Fibroblast of skin of back (primary cell): Measurements from ENCODE around the gene CDK5RAP1.

Experiments
- DNase-seq: peaks from one replicate; pipeline ENCODE4 v3.0.0-alpha.2; 2013

The CDK5RAP1 gene

DNA sequence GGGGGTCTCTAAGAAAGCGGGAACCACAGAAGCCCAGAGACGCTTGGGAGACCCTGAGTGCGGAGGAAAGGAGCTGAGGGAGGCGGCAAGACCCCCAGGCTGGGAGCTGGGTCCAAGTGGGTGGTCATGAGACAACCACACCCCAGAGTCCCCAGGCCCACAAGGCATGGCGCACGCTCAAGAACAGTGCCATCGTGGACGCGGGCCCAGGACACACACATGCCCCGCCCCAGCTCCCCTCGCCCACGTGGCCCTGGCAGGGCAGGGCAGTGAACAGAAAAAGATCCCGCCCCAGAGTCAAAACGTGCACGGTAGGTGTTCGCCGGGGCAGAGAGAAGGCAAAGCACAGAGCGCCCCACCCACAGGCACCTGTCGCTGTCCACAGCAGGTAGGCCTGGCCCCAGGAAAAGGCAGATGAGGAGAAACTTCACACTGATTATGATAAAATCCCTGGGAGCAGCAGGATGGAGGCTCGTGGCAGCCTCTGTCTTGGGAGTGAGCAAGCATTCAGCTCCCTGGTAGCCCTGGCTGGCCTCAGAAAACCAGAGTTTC is 68.3 kb downstream of the CDK5RAP1 start:
- DNase-seq: no peak

DNA sequence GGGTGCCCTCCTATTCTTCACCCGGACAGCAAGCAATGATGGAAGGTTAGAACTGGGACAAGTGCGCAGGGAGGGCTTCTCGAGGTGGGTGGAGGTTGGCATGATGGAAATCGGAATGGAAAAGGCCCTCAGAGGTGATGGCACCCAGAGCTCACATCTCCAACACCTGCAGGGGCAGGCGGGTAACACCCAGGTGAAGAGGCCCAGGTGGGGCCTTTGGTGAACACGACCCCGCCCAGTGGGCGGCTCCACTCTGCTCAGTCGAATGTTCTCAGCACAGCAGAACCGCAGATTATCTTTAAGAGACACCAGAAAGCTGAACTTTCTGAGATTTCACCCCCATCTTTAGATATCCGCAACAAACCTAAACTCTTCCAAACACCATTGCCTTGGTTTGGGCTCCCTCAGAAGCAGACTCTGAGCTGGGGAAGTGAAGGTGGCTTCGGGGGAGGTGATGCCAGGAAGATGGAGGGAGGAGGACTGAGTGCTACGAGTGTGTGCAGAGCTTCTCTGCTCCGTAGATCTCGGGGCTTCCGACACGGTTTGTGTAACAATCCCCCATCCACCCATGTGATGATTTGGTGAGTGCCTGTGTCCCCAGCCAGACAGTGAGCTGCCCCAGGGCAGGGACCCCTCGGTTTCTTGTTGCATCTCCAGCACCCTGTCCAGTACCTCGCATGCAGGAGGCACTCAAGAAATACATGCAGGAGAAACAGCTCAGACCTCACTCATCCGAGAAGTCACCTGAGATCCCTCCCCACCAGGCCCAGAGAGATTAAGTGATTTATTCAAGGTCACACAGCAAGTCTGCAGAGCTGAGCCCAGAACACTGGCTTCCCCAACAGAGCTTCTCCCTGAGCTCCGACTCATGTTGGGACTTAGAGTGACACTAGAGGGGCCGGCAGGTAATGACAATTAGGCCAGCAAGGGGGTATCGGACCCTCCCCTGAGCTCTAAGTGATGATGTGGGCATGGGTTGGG is 72.9 kb downstream of the CDK5RAP1 start:
- no peak for DNase-seq

DNA sequence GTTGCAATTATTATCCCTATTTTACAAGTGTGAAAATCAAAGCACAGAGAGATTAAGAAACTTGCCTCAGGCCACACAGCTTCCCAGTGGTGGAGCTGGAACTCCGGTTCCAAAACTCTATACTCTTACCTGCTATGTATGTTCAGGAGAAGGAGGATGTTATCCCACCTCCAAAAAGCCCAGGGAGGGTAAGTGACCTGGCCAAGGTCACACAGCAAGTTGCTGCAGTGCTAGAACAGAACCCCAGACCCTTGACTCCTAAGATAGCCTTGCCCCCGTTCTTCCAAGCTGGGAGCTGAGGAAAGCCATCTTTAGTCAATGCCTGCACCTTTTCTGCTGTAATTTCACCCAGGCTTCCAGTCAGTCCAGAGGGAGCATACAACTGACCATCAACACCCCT is 76.0 kb downstream of the CDK5RAP1 start:
- DNase-seq: no peak

DNA sequence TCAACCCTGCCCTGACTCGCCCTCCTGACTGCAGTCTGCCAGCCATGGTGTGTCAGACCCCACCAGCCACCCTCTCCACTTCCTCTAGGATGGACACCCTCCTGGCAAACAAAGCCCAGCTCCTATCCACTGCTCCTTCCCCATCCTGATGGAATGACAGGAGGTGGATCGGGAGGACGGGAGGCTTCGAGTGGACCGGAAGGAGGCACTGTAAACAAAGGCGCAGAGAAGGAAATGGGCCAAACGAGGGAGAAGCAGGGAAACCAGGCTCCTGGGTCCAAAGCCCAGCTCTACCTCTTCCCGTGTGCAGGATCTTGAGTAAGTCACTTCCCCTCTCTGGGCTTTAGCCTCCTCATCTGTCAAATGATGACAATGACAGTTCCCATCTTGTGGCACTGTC is 78.1 kb downstream of the CDK5RAP1 start:
- no peak for DNase-seq

DNA sequence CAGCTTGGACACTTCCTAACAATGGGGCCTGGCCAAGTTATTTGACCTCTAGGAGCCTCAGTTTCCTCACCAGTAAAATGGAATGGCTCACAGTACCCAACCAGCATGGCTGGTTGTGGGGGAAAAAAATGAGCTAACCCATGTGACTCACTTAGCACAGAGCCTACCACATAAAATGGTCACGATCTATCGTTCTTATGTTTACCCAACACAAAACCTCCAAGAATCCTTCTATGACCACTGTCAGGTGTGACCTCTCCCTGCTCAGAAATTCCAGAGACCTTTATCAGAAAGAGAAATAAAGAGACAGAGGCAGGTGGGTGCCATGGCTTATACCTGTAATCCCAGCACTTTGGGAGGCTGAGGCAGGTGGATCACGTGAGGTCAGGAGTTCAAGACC is 78.9 kb downstream of the CDK5RAP1 start:
- no peak for DNase-seq

DNA sequence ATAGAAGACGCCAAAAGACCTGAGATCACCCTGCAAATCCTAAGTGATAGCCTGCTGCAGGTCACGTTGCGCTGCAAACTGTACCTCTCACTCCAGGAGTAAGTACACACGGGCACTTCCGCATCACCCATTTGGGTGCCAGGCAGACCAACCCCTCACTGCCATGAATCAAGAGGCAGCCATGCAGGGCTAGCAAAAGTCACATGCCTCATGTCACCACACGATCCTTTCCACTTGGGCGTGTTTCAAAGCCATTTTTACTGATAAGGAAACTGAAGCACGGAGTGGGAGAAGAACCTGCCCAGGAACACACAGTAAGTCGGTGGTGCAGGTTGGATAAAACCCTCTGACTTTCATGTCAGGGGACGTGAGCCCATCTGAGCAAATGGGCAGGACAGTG is 81.3 kb downstream of the CDK5RAP1 start:
- no peak for DNase-seq

DNA sequence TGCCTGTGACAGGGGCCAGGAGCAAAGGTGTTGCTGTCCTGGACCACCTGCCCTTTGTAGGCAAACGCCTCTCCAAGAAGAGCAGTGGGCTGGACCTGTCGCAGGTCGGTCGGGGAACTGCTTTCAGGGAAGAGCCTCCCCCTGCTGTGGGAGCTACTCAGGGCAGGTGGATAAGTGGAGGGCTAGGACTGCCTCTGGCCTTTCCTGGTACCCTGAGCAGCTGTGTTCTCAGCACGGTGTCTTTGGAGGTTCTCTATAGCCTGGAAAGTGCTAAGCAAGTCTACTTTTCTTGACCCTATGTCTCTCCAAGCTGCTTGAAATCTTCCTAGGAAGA is 83.3 kb downstream of the CDK5RAP1 start:
- no peak for DNase-seq

DNA sequence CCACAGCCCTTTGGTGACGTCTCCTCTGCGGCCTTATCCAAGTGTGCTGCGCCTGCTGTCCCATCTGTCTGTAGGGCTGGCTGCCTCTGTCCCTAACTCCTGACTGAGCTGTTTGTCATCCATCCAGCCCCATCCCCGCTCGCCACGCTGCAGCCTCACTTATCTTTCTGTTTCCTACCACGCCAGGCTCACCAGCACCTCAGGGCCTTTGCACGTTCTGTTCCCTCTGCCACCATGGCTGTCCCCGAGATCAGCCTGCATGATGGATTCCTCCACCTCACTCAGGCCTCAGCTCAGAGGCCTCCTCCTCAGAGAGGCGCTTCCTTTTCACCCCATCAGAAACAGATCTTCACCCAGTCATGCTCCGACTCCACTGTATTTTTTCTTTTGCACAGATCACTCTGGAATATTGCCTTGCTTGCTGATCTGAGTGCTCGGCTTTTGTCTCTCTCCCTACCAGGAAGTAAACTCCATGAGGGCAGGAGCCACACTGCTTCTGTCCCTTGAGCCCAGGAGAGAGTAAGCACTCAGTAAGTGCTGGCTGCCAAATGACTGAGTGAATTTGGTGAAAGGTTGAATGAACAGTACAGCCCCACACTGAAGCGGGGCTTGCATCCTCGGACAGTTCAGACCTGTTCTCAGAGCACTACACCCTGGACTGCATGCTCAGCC is 83.8 kb downstream of the CDK5RAP1 start:
- no peak for DNase-seq

DNA sequence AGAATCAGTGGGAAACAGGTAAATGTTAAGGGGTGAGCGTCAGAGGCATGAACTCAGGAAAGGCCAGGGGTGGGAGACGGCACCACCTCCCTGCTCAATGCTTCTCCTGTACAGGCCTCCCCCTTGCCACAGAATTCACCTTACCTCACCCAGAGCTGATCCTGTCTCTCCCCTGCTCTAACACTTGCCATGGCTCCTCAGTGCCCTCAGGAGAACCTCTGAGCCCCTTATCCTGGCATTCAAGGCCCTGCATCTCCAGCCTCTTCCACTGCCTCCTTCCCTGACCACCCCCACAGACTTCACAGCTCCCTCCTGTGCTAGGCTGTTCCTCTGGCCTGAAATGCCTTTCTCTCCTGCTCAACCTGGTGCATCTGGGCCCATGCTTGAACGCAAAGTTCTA is 84.4 kb downstream of the CDK5RAP1 start:
- no peak for DNase-seq

DNA sequence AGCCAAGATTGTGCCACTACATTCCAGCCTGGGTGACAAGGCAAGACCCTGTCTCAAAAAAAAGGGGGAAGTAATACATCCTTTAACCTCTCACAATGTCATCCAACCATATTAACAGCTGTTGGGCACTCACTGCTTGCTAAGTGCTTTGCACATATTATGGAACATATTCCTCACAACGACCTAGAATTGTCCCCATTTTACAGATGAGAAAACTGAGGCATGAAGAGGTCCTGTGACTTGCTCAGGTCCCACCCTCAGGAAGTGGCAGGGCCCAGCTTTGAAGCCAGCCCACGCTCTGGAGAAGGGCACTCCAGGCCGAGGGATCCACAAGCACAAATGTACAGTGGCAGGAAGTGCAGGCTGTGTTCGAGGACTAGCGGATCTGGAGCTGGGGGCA is 85.0 kb downstream of the CDK5RAP1 start:
- DNase-seq: no peak

DNA sequence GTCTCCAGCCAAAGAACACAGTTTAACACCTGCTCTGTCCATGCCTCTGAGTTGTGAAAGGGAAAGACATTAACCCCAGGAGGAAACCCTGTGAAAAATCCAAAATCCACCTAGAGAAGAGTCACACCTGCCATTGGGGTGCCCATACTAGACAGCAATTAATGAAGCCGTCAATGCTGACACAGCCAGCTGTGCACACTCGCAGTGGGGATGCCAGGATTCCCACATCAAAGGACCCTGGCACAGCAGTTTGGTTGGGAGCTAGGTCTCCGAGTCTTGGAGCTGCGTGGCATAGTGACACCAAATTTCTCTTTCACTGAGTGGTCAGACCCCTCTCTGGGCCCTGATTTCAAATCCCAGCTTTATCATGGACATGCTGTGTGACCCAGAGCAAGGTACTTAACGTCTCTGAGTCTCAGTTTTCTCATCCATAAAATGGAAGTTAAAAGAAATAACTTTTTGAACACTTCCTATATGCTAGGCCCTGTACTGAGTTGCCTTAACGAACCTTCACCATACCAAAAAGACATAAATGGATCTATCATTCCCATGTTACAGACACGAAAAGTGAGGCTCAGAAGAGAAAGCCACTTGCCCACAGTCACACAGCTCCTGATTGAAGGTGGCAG is 87.5 kb downstream of the CDK5RAP1 start:
- no peak for DNase-seq

DNA sequence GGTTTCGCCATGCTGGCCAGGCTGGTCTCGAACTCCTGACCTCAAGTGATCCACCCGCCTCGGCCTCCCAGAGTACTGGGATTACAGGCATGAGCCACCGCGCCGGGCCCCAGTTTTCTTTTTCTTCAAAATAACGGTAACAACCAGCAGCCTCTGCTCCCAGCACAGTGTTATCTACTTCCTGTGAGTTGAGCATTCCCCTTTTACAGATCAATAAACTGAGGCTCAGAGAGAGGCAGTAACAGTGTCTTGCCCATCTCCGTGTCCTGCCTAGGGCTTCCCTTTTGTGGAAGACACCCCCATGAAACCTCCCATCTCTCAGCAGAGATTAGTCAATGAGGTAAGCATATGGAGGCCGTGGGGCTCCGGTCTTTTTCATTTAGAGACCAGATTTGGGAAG is 88.7 kb downstream of the CDK5RAP1 start:
- no peak for DNase-seq

DNA sequence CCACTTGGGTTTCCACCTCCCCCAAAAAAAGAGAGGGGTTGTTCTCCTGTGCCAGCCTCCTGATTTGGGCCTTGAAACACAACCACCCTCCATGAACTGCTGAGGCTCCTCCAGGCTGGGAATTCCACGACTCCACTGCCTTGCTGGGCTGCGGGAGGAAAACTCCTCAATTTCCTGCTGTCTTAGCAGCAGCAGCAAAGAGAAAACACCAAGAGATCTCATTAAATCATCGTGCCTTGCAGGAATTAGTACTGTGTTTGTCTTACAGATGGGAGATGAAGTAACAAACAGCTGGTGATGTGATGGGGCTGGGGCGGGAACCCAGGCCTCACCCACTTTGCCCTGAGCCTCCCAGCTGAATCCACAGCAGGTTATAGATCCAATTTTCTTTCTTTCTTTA is 89.3 kb downstream of the CDK5RAP1 start:
- DNase-seq: no peak

DNA sequence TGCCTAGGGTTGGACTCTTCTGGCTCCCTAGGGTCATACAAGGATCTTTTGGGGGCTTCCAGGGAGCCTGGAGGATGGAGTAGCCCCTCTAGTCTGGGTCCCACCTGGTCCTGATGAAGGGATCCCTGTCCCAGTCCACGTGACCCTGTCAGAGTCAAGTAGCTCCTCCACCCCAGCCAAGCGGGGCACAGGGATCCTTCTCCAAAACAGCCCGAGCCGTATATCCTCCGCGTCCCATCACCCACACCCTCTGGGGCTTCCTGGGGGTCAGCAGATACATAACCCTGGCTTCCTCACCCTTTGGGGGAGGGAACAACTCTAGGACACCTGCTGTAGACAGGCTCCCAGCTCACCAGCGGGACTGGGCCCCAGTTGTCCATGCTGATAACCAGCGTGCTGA is 90.3 kb downstream of the CDK5RAP1 start:
- DNase-seq: no peak

DNA sequence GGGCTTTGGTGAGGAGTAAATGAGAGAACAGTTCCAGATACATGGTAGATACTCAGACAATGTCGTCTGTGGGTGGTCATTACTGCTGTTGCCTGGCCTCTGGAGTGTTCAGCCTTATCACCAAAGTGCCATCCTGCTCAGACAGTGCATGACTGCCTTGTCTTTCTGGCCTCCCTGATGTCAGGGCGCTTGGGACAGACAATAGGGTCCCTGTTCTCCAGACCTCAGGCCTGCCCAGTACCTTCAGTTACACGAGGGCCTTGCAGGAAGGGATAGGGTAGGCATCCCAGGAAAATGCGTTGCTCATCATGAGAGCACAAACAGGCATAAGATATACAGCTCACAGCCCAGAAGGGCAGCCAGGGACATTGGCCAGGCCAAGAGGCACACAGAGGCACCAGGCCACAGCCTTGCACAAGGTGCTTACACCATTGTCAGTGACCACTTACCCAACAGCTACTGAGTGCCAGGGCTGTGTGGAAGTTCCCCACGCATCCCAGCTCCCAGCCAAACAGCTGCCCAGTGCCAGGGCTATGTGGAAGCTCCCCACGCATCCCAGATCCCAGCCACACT is 90.9 kb downstream of the CDK5RAP1 start:
- no peak for DNase-seq

DNA sequence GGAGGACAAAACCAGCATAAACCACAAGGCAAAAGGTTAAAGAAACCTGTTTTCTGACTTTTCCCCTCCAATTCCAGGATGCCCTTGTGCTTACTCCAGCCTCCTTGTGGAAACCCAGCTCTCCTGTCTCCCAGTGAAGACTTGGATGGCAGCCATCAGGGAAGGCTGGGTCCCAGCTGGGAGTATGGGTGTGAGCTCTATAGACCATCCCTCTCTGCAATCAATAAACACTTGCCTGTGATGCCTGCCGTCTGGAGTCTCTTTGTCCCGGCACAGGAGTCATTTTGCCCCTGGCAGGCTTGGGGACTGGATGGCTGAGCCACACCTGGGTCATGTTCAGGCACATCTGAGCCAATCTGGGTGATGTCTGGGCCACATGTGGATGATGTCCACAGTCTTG is 91.7 kb downstream of the CDK5RAP1 start:
- DNase-seq: no peak
